H9 (cell line): ENCODE data around the gene TMEM92. TPM values are rescaled to one million over a fixed set of nuclear protein-coding genes. Genes with fewer than 3 reads are reported as not detected.

Experiments used
- DNase-seq: peaks from one replicate; pipeline ENCODE4 v3.0.0-alpha.2; 2017
- H2AFZ ChIP-seq: one replicate; pipeline ENCODE4 v1.6.1; 2013; ENCODE audit warnings: mild to moderate bottlenecking, low read length, control low read depth, moderate library complexity
- H2AK5ac ChIP-seq: 2 replicates; pipeline ENCODE4 v1.6.1; 2013; ENCODE audit warnings: low read length, control low read depth, mixed read lengths; ENCODE audit not compliant: insufficient read length
- H2BK120ac ChIP-seq: one replicate; pipeline ENCODE4 v1.6.1; 2013; ENCODE audit warnings: low read depth, mild to moderate bottlenecking, low read length, control low read depth, inconsistent platforms; ENCODE audit not compliant: poor library complexity, severe bottlenecking
- H2BK12ac ChIP-seq: 2 replicates; pipeline ENCODE4 v1.6.1; 2013; ENCODE audit warnings: low read length, control low read depth, mixed read lengths, low read depth; ENCODE audit not compliant: insufficient read length
- H2BK15ac ChIP-seq: 2 replicates; pipeline ENCODE4 v1.6.1; 2013; ENCODE audit warnings: low read depth, low read length, control low read depth
- H2BK20ac ChIP-seq: one replicate; pipeline ENCODE4 v1.6.1; 2013; ENCODE audit warnings: low read depth, mild to moderate bottlenecking, low read length, control low read depth, inconsistent platforms; ENCODE audit not compliant: poor library complexity, severe bottlenecking
- H2BK5ac ChIP-seq: 2 replicates; pipeline ENCODE4 v1.6.1; 2013; ENCODE audit warnings: low read length, control low read depth, mixed read lengths; ENCODE audit not compliant: insufficient read length
- H3K14ac ChIP-seq: 2 replicates; pipeline ENCODE4 v1.6.1; 2013; ENCODE audit warnings: low read length, control low read depth; ENCODE audit not compliant: insufficient read depth
- H3K18ac ChIP-seq: 2 replicates; pipeline ENCODE4 v1.6.1; 2013; ENCODE audit warnings: low read depth, mild to moderate bottlenecking, mixed read lengths, low read length, control low read depth; ENCODE audit not compliant: insufficient read length
- H3K23ac ChIP-seq: 2 replicates; pipeline ENCODE4 v1.6.1; 2013; ENCODE audit warnings: low read length, control low read depth, mixed read lengths, low read depth; ENCODE audit not compliant: insufficient read length
- H3K23me2 ChIP-seq: 2 replicates; pipeline ENCODE4 v1.6.1; 2013; ENCODE audit warnings: low read depth, mild to moderate bottlenecking, mixed read lengths, low read length, control low read depth; ENCODE audit not compliant: insufficient read length, poor library complexity, severe bottlenecking
- H3K27ac ChIP-seq: 2 replicates; pipeline ENCODE4 v1.5.1; 2013; ENCODE audit warnings: low read length, control low read depth, mixed read lengths, low read depth; ENCODE audit not compliant: insufficient read length
- H3K27me3 ChIP-seq: 2 replicates; pipeline ENCODE4 v1.6.1; 2013; ENCODE audit warnings: low read length, control low read depth, inconsistent platforms; ENCODE audit not compliant: insufficient read depth
- H3K4ac ChIP-seq: 2 replicates; pipeline ENCODE4 v1.6.1; 2013; ENCODE audit warnings: low read depth, mild to moderate bottlenecking, control low read depth, inconsistent platforms, low read length, moderate library complexity
- H3K4me1 ChIP-seq: 2 replicates; pipeline ENCODE4 v1.6.1; 2013; ENCODE audit warnings: low read length, control low read depth, inconsistent platforms; ENCODE audit not compliant: insufficient read depth
- H3K4me2 ChIP-seq: 2 replicates; pipeline ENCODE4 v1.6.1; 2013; ENCODE audit warnings: low read length, control low read depth, mixed read lengths; ENCODE audit not compliant: insufficient read length, insufficient read depth
- H3K56ac ChIP-seq: 2 replicates; pipeline ENCODE4 v1.6.1; 2013; ENCODE audit warnings: low read depth, mild to moderate bottlenecking, mixed read lengths, low read length, control low read depth; ENCODE audit not compliant: insufficient read length
- H3K79me1 ChIP-seq: 2 replicates; pipeline ENCODE4 v1.6.1; 2013; ENCODE audit warnings: low read depth, mild to moderate bottlenecking, moderate library complexity, low read length, control low read depth, inconsistent platforms; ENCODE audit not compliant: insufficient read depth, poor library complexity, severe bottlenecking
- H3K79me2 ChIP-seq: 2 replicates; pipeline ENCODE4 v1.6.1; 2013; ENCODE audit warnings: low read length, control low read depth, inconsistent platforms; ENCODE audit not compliant: insufficient read depth
- H3K9ac ChIP-seq: 2 replicates; pipeline ENCODE4 v1.6.1; 2013; ENCODE audit warnings: low read length, control low read depth, mixed read lengths; ENCODE audit not compliant: insufficient read length; ENCODE audit errors: extremely low read depth
- H3K9me3 ChIP-seq: one replicate; pipeline ENCODE4 v1.6.1; 2013; ENCODE audit warnings: low read depth, low read length, inconsistent platforms; ENCODE audit not compliant: control insufficient read depth
- H3T11ph ChIP-seq: one replicate; pipeline ENCODE4 v1.6.1; 2013; ENCODE audit warnings: mild to moderate bottlenecking, low read length, control low read depth, inconsistent platforms
- H4K20me1 ChIP-seq: one replicate; pipeline ENCODE4 v1.6.1; 2013; ENCODE audit not compliant: control insufficient read depth, insufficient read length, insufficient read depth
- H4K5ac ChIP-seq: 2 replicates; pipeline ENCODE4 v1.6.1; 2013; ENCODE audit warnings: low read depth, mild to moderate bottlenecking, mixed read lengths, low read length, control low read depth; ENCODE audit not compliant: insufficient read length
- H4K8ac ChIP-seq: replicated peaks from 2 replicates; pipeline ENCODE4 v1.6.1; 2013; ENCODE audit warnings: low read length, control low read depth, mixed read lengths, low read depth; ENCODE audit not compliant: insufficient read length
- H4K91ac ChIP-seq: 2 replicates; pipeline ENCODE4 v1.6.1; 2013; ENCODE audit warnings: low read depth, mild to moderate bottlenecking, moderate library complexity, mixed read lengths, low read length, control low read depth; ENCODE audit not compliant: insufficient read length
- H3K27ac Mint-ChIP-seq, 3 experiments: 2 replicates in 2 of 3; 3 replicates in 1 of 3; pipeline ENCODE4 v1.8.0; 2020 to 2021; ENCODE audit warnings: mixed read lengths in 3 of 3, mild to moderate bottlenecking in 1 of 3, moderate library complexity in 1 of 3
- H3K27me3 Mint-ChIP-seq: 2 replicates; pipeline ENCODE4 v1.8.0; 2021; ENCODE audit warnings: low read depth, mild to moderate bottlenecking, moderate library complexity, mixed read lengths
- H3K36me3 Mint-ChIP-seq, 3 experiments: 2 replicates in 2 of 3; 3 replicates in 1 of 3; pipeline ENCODE4 v1.8.0; 2020 to 2021; ENCODE audit warnings: low read depth in 3 of 3, mixed read lengths in 3 of 3; ENCODE audit not compliant: insufficient read depth in 1 of 3
- H3K4me1 Mint-ChIP-seq, 2 experiments: 2 replicates each; pipeline ENCODE4 v1.8.0; 2020; ENCODE audit warnings: mixed read lengths in 2 of 2
- H3K4me3 Mint-ChIP-seq, 2 experiments: 2 replicates in 1 of 2; 3 replicates in 1 of 2; pipeline ENCODE4 v1.8.0; 2020 to 2021; ENCODE audit warnings: mild to moderate bottlenecking in 2 of 2, mixed read lengths in 2 of 2, moderate library complexity in 1 of 2
- H3K9me3 Mint-ChIP-seq, 2 experiments: 2 replicates in 1 of 2; 3 replicates in 1 of 2; pipeline ENCODE4 v1.8.0; 2020; ENCODE audit warnings: mild to moderate bottlenecking in 2 of 2, mixed read lengths in 2 of 2, moderate library complexity in 1 of 2
- CTCF ChIP-seq: fragments of 200-600 bp; sonication (generic); conservative IDR thresholded peaks from 3 replicates; pipeline ENCODE4 v1.8.0; 2021; ENCODE audit warnings: antibody characterized with exemption, mild to moderate bottlenecking
- WGBS: extraction: QIAGEN DNeasy Blood & Tissue Kit; methylation state at CpG from one replicate; pipeline ENCODE4 v1.1.7; 2013; ENCODE audit warnings: missing lambda C conversion rate, low lambda C conversion rate, mixed read lengths; ENCODE audit not compliant: insufficient read length; ENCODE audit errors: extremely low coverage; 5-methylcytosine and 5-hydroxymethylcytosine counted together
- total RNA-seq: library from RNA; stranded (reverse); gene quantifications from 2 replicates; pipeline ENCODE4 v1.2.1, GENCODE V29; 2021

Gene TMEM92
- total RNA-seq, 1 experiment from 2014 or later: 10.9 TPM

GRCh38 chr17:50266384-50267073 lies 7.7 kb upstream of the TMEM92 start:
- Mint-ChIP-seq H3K4me3 (no peak overlapping the region), H3K4me1 (peaks cover 42 to 67% of the 10 kb centered on the region in 2 experiments), H3K36me3 (no peaks in the 10 kb centered on the region; a peak in 1 of 7 replicates), H3K9me3 (no peaks in the 10 kb centered on the region), H3K27ac (no peak overlapping the region), H3K27me3 (peaks cover 22% of the 10 kb centered on the region)
- Histone ChIP-seq H2AFZ (no peak overlapping the region), H3K56ac (no peak overlapping the region), H3K4me1 (no peaks in the 10 kb centered on the region), H3K9ac (no peak overlapping the region), H3K79me2 (no peaks in the 10 kb centered on the region), H3K27me3 (no peaks in the 10 kb centered on the region), H4K8ac (no peak overlapping the region), H4K91ac (no peak overlapping the region), H3K23ac (no peak overlapping the region), H3T11ph (no peak overlapping the region), H3K18ac (no peak overlapping the region), H2BK120ac (no peak overlapping the region), H3K4me2 (no peak overlapping the region), H2BK15ac (no peak overlapping the region), H2BK5ac (no peak overlapping the region), H3K14ac (no peak overlapping the region; the same call in 1 of the 2 replicates), H3K23me2 (no peaks in the 10 kb centered on the region), H3K4ac (no peak overlapping the region), H4K5ac (no peak overlapping the region), H3K79me1 (no peaks in the 10 kb centered on the region), H3K27ac (no peak overlapping the region), H2AK5ac (no peak overlapping the region), H2BK20ac (no peak overlapping the region), H2BK12ac (no peak overlapping the region), H4K20me1 (no peaks in the 10 kb centered on the region), H3K9me3 (no peaks in the 10 kb centered on the region)
- WGBS: no CpG with 5 or more reads among the region's 13 CpGs
- TF ChIP-seq CTCF: no peak
- peak; percentile 40 for DNase-seq
